Peyer's patch (tissue), 4 donors: ENCODE results near the gene TPPP.
"Not testable (repeated sequence)": the region's sequence is repeated elsewhere in the genome, so short reads cannot be mapped to it uniquely, and the experiment has no call there.

ENCODE experiments used
- POLR2A ChIP-seq, 2 donors: fragments of 450-650 bp; IDR thresholded peaks; one replicate each; pipeline ENCODE4 v1.5.1; 2017; ENCODE audit warnings: antibody characterized with exemption in 2 of 2, mild to moderate bottlenecking in 2 of 2, moderate library complexity in 2 of 2
- TF ChIP-seq, protein P1 (sequence below), 6 experiments: fragments of 450-650 bp in 4 of 6; fragments of 200-600 bp in 2 of 6; sonication (generic) in 1 of 6; IDR thresholded peaks; one replicate each; pipeline ENCODE4 v1.5.1; 2017 to 2019; ENCODE audit warnings: antibody characterized with exemption in 6 of 6, mild to moderate bottlenecking in 3 of 6, moderate library complexity in 1 of 6

DNA sequence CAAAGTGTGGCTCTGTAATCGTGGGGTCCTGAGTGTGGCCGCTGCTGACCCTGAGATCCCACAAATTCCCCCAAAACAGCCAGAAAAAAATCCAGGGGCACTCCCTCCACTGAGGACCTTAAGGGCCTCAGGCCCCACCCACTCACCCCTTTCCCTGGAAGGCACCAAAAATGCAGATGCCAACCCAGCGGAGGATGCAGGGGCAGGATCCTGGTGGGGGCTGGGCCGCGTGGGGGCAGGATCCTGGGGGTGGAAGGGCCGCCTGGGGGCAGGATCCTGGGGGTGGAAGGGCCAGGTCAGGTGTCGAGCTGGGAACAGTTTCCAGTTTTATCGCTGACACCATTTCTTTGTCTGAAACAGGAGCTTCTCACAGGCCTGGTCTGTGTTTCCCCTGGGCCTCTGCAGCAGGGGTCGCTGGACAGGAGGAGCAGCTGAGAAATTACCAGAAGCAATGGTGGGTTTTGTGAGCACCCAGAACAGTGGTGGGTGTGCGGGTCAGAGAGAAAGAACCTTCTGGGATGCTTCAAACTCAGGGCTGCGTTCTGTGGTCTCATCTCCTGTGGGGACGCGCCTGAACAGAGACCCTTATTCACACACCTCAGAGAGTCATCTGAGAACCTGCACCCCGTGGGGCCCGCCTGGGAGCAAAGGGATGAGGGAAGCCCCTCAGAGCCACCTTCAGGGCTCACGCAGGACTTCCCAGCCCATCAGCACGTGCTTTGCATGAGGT is 13.8 kb downstream of the TPPP start:
- TF ChIP-seq, protein P1, sequence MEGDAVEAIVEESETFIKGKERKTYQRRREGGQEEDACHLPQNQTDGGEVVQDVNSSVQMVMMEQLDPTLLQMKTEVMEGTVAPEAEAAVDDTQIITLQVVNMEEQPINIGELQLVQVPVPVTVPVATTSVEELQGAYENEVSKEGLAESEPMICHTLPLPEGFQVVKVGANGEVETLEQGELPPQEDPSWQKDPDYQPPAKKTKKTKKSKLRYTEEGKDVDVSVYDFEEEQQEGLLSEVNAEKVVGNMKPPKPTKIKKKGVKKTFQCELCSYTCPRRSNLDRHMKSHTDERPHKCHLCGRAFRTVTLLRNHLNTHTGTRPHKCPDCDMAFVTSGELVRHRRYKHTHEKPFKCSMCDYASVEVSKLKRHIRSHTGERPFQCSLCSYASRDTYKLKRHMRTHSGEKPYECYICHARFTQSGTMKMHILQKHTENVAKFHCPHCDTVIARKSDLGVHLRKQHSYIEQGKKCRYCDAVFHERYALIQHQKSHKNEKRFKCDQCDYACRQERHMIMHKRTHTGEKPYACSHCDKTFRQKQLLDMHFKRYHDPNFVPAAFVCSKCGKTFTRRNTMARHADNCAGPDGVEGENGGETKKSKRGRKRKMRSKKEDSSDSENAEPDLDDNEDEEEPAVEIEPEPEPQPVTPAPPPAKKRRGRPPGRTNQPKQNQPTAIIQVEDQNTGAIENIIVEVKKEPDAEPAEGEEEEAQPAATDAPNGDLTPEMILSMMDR (IDR thresholded peaks at IDR 0.05), result not testable (repeated sequence)
- TF ChIP-seq POLR2A (IDR thresholded peaks at IDR 0.05), result not testable (repeated sequence)
